Activated CD4-positive, alpha-beta T cell treated with anti-CD3 and anti-CD28 coated beads, Interleukin-2, amount 10 ng/mL, durations not matched to agents 24 days and 14 days (primary cell): ENCODE results near the gene MRPL9. TPM values are rescaled to one million over a fixed set of nuclear protein-coding genes. Genes with fewer than 3 reads are reported as not detected.
"Not testable (repeated sequence)": the region's sequence is repeated elsewhere in the genome, so short reads cannot be mapped to it uniquely, and the experiment has no call there.

Source experiments
- DNase-seq: peaks from one replicate; pipeline ENCODE4 v3.0.0; 2022
- H3K27ac Mint-ChIP-seq: one replicate; pipeline ENCODE4 v1.8.0; 2022; ENCODE audit warnings: mild to moderate bottlenecking, mixed read lengths
- H3K27me3 Mint-ChIP-seq: one replicate; pipeline ENCODE4 v1.8.0; 2022; ENCODE audit warnings: mixed read lengths
- H3K36me3 Mint-ChIP-seq: one replicate; pipeline ENCODE4 v1.8.0; 2022; ENCODE audit warnings: low read depth, mild to moderate bottlenecking, mixed read lengths
- H3K4me1 Mint-ChIP-seq: one replicate; pipeline ENCODE4 v1.8.0; 2021; ENCODE audit warnings: mixed read lengths
- H3K4me3 Mint-ChIP-seq: one replicate; pipeline ENCODE4 v1.8.0; 2022; ENCODE audit warnings: mild to moderate bottlenecking, moderate library complexity, mixed read lengths
- H3K9me3 Mint-ChIP-seq: one replicate; pipeline ENCODE4 v1.8.0; 2021; ENCODE audit warnings: mixed read lengths
- intact Hi-C: fragments of 100-400 bp; cut with micrococcal nuclease; formaldehyde crosslinking; loops from one replicate; pipeline ENCODE4 v1.15.1; 2023
- total RNA-seq: library from RNA; stranded (reverse); gene quantifications from 2 replicates; pipeline ENCODE4 v1.2.3, GENCODE V29; 2022

The MRPL9 gene
- total RNA-seq, 1 donor from 2014 or later, result 136 TPM

DNA sequence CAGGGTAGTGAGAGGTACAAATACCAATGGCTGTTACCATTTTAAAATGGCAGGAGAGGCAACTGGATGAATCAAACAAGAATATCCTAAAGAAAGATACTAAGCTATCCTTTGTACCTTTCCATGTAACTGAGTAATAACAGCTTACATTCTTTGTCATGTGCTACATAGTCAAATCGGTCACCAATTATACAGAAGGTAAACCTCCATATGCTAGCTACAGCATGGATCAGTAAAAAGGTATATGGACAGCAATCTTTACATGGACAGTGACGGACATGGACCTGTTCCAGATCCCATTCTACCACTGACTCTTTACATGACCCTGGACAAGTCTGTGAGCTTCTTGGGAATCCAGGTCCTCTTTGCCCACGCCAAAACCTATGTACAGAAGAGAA is 13.4 kb upstream of the MRPL9 start:
- H3K4me3 Mint-ChIP-seq, result no peak overlapping the region

DNA sequence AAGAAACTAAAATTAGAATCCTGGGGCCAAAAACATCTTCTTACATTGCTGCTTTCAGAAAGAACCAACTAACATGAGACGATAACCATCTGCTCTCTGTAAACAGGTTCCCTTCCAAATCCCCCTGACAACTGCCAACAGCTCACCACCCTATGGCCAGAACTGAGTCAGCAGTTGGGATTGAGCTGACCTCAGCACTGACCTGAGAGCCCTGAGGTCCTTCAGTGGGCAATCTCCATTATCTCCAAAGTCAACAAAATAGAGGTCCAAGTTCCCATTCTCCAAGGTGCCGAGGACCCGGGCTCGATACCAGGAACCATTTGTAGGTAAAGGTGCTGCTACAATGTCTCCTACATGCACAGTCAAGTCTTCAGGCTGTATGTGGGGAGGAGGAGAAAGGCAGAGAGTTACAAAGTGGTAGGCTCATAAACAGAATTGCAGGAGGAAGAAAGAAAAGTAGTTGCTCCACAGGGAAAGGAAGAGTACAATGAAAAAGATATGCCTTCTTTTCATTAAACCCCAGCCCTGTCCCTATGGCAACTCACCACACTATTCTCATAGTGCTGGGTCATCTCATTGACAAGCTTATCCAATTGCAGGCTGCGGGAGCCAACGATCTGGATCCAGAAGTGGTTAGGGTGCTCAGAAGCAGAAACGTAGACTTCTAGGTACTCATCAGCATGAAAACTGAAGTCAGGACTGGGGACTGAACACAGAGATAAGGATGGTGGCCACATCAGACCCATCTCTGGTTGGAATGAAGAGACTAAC is 12.8 kb upstream of the MRPL9 start:
- no peak overlapping the region for H3K27ac Mint-ChIP-seq
- no peak overlapping the region for H3K4me3 Mint-ChIP-seq
- peaks cover 24% of the 10 kb centered on the region for H3K36me3 Mint-ChIP-seq
- H3K4me1 Mint-ChIP-seq, result no peaks in the 10 kb centered on the region
- no peaks in the 10 kb centered on the region for H3K27me3 Mint-ChIP-seq
- no peak for DNase-seq
- intact Hi-C loops, result no loop called here
- no peaks in the 10 kb centered on the region for H3K9me3 Mint-ChIP-seq

More for the DNA sequence above, 13.4 kb upstream of the MRPL9 start:
- no peaks in the 10 kb centered on the region for H3K9me3 Mint-ChIP-seq
- no peak overlapping the region for H3K27ac Mint-ChIP-seq
- DNase-seq, result no peak
- no peaks in the 10 kb centered on the region for H3K27me3 Mint-ChIP-seq
- no peaks in the 10 kb centered on the region for H3K4me1 Mint-ChIP-seq
- intact Hi-C loops, result no loop called here
- peaks cover 28% of the 10 kb centered on the region for H3K36me3 Mint-ChIP-seq

DNA sequence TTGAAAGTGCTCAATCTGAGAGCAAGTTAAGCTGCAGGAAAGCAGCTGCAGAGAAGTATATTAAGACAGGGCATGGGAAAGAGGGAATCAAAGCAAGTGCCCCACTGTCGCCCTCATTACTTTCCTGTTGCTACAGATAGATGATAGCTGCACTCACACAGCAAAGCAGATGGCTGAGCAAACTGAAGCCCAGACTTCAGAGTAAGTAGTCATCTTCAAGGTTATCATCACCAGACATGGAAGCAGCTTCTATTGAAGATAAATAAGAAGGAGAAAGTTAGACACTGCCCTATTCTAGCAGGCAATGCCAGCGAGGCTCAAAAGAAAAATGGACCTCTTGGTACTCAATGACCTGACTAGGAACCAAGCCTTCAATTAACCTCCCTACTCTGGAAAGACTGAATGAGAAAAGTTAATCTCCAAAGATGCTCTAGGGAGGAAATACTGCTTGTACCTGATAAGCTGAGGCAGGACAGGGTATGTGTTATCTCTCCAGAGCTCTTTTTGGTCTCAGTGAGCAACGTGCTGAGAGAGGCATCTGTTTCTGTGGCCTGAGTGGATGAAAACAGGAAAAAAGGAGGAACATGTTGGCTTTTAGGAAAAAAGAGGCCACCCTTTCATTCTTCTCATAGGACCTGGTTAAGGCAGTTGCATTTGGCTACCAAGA is 11.1 kb upstream of the MRPL9 start:
- Mint-ChIP-seq H3K4me3 (no peak overlapping the region), H3K36me3 (peaks cover 20% of the 10 kb centered on the region), H3K27me3 (no peaks in the 10 kb centered on the region), H3K4me1 (no peaks in the 10 kb centered on the region), H3K9me3 (no peaks in the 10 kb centered on the region), H3K27ac (no peak overlapping the region)
- no peak for DNase-seq
- intact Hi-C loops, result no loop called here

DNA sequence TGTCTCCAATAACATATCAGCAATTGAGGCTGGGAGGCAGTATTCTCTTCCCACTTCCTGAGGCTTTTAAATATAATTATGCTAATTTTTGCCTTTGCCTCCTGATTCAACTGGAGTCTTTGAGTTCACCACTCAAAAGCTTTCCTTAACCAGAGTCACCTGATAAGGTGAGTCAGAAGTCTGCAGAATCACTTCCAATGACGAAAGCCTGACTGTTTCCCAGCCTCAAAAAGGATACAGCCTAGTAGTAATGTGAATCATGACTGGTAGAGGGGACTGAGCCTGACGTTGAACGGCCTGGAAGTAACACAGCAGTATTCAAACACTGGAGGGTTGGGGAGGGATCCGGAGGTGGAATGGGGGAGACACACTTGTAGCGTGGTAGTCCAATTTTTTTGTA is 10.4 kb upstream of the MRPL9 start:
- no peaks in the 10 kb centered on the region for H3K27me3 Mint-ChIP-seq
- no peak for DNase-seq
- no peak overlapping the region for H3K4me3 Mint-ChIP-seq
- no peak overlapping the region for H3K27ac Mint-ChIP-seq
- peaks cover 20% of the 10 kb centered on the region for H3K36me3 Mint-ChIP-seq
- H3K4me1 Mint-ChIP-seq, result no peaks in the 10 kb centered on the region
- intact Hi-C loops, result no loop called here
- H3K9me3 Mint-ChIP-seq, result no peaks in the 10 kb centered on the region

DNA sequence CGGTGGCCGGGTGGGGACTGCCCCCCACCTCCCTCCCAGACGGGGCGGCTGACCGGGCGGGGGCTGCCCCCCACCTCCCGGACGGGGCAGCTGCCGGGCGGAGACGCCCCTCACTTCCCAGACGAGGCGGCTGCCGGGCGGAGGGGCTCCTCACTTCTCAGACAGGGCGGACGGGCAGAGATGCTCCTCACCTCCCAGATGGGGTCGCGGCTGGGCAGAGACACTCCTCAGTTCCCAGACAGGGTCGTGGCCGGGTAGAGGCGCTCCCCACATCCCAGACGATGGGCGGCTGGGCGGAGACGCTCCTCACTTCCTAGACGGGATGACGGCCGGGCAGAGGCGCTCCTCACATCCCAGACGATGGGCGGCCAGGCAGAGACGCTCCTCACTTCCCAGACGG is 6.0 kb upstream of the MRPL9 start:
- H3K27ac Mint-ChIP-seq, H3K4me3 Mint-ChIP-seq, DNase-seq, H3K27me3 Mint-ChIP-seq, H3K36me3 Mint-ChIP-seq, H3K9me3 Mint-ChIP-seq, intact Hi-C loops: not testable (repeated sequence)
- H3K4me1 Mint-ChIP-seq, result peaks cover 10% of the 10 kb centered on the region

DNA sequence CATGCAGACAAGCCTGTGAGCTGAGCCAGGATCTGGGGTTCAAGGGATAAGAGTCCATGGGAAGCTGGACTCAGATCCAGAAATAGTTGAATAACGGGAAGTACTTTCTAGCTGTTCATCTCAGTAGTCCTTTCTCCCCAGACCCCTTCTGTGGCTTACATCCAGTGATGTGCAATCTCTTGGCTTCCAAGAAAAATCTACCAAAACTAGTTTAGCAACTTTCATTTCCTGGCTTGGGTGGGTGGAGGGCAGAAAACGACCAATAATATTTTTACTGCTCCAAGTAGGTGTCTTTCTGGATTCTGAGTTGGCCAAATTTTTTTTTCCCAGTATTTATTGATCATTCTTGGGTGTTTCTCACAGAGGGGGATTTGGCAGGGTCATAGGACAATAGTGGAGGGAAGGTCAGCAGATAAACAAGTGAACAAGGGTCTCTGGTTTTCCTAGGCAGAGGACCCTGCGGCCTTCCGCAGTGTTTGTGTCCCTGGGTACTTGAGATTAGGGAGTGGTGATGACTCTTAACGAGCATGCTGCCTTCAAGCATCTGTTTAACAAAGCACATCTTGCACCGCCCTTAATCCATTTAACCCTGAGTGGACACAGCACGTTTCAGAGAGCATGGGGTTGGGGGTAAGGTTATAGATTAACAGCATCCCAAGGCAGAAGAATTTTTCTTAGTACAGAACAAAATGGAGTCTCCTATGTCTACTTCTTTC is 5.2 kb upstream of the MRPL9 start:
- H3K4me3 Mint-ChIP-seq, H3K27ac Mint-ChIP-seq, H3K9me3 Mint-ChIP-seq, H3K36me3 Mint-ChIP-seq, H3K27me3 Mint-ChIP-seq, DNase-seq, intact Hi-C loops: not testable (repeated sequence)
- peaks cover 18% of the 10 kb centered on the region for H3K4me1 Mint-ChIP-seq

DNA sequence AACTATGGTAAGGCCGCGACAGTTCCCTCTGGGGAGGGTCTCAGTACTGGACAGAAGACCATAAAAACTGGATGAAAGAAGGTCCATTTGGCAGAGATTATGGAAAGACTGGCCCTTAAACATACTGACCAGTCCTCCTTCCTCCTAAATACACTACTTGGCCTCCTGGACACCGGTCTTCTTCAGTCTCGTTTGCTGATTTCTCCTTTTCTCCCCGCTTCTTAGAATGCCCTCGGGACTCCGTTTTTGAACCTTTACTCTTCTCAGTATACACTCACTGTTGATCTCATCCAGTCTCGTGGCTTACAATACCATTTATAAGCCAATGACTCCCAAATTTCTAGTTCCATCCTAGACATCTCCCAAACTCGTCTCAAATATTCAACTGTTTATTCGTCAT is 694 bp upstream of the MRPL9 start:
- intact Hi-C loops, result loop anchor here (1.0 kb wide), 2 partner anchors 26 to 75 kb away; partner anchors contain the start of genes C2CD4D and TDRKH
- Mint-ChIP-seq H3K4me1 (peaks cover 25% of the 10 kb centered on the region), H3K27me3 (no peaks in the 10 kb centered on the region), H3K9me3 (no peaks in the 10 kb centered on the region), H3K4me3 (peak overlapping the region; percentile 91), H3K27ac (peak overlapping the region; percentile 90), H3K36me3 (peaks cover 33% of the 10 kb centered on the region)
- DNase-seq, result no peak

DNA sequence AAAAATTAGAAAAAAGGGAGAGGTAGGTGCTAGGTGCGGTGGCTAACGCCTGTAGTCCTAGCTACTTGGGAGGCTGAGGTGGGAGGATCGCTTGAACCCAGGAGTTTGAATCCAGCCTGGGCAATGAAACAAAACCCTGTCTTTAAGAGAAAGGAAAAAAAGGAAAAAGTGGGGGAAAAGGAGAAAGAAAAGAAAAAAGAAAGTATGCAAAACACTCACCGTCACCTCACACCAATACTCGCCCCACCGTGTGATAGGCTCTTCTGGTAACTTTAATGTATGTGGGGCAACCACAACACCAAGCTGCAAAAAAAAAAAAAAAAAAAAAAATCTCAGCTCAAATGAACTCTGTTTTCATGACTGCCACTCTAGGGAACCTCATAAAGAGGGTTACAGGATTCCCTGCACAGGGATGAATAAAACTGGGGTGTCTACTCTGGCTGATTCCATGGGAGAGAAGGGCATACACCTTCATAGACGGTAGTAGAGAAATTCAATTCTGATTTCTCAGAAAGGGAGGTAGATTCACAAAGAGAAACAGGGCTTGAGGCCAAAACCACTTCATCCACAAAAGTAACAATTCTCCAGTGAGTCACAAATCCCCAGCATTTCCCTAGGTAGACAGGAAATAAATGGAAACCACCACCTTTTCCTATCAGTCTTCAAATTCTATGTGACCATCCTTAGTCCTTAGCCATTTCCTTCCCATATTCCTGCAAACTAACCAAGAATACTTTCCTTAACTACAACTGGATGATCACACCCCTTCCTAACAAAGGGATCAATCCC is 2.5 kb downstream of the MRPL9 start:
- intact Hi-C loops, result no loop called here
- no peaks in the 10 kb centered on the region for H3K9me3 Mint-ChIP-seq
- no peak overlapping the region for H3K27ac Mint-ChIP-seq
- H3K4me1 Mint-ChIP-seq, result peaks cover 23% of the 10 kb centered on the region
- H3K36me3 Mint-ChIP-seq, result peaks cover 46% of the 10 kb centered on the region
- no peak overlapping the region for H3K4me3 Mint-ChIP-seq
- H3K27me3 Mint-ChIP-seq, result no peaks in the 10 kb centered on the region
- DNase-seq, result no peak

DNA sequence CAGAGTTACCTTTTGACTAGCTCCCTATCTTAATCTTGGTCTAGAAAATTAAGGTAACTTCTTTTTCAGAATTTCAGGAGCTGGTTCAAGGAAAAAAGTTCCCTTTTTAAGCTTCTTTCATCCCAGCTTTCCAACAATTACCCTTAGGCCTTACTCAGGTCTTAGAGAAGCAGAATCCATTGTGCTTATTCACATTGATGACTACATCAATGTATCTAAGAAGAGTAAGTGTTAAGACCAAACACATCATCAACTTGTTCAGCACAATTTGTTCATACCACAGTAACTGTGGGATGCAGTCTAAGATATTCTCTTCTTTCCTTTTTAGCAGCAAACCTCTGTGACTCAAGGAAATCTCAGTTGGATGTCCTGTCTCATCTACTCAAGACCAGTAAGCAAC is 4.1 kb downstream of the MRPL9 start:
- Mint-ChIP-seq H3K4me3 (no peak overlapping the region), H3K36me3 (peaks cover 48% of the 10 kb centered on the region), H3K4me1 (peaks cover 21% of the 10 kb centered on the region), H3K9me3 (no peaks in the 10 kb centered on the region), H3K27me3 (no peaks in the 10 kb centered on the region), H3K27ac (no peak overlapping the region)
- intact Hi-C loops, result no loop called here
- no peak for DNase-seq

DNA sequence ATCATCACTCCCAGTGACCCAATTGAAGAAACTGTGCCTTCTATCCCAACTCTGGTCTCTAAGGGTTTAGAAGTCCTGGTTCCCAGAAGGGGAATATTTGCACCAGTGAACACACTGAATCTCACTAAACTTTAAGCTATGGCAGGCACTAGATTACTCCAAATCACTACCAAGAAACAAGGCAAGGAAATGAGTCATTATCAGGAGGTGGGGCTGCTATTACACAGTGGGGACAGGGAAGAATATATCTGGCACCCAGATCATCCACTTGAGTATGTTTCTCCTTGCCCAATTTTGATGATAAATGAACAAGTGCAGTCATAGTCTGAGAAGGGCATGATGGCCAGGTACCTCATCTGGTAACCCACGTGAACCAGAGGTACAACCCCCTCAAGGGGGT is 7.0 kb downstream of the MRPL9 start:
- H3K4me3 Mint-ChIP-seq, result no peak overlapping the region
- DNase-seq, result no peak
- H3K4me1 Mint-ChIP-seq, result peaks cover 8% of the 10 kb centered on the region
- intact Hi-C loops, result no loop called here
- peaks cover 34% of the 10 kb centered on the region for H3K36me3 Mint-ChIP-seq
- no peak overlapping the region for H3K27ac Mint-ChIP-seq
- peaks cover 4% of the 10 kb centered on the region for H3K27me3 Mint-ChIP-seq
- no peaks in the 10 kb centered on the region for H3K9me3 Mint-ChIP-seq

DNA sequence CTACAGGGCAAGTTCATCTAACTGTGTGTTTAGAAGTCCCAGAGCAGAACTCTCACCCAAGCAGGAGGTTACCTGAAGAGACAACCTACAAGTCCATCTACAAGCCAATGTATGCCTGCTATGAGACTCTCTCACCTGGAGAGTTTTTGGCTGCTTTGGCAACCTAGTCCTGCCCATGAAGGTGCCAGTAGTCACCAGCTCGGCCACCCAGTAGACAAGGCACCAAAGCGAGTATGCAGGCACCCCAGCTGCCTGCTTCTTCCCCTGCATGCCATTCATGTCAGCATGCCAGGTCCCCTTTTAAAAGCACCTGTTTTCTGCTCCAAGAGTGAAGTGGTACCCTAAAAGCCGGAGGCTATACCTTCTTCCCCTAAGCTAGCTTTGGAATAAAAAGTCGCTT is 21.8 kb downstream of the MRPL9 start:
- Mint-ChIP-seq H3K4me3 (no peak overlapping the region), H3K36me3 (peaks cover 2% of the 10 kb centered on the region), H3K9me3 (peaks cover 7% of the 10 kb centered on the region), H3K4me1 (peaks cover 5% of the 10 kb centered on the region), H3K27me3 (peaks cover 27% of the 10 kb centered on the region), H3K27ac (no peak overlapping the region)
- intact Hi-C loops, result loop anchor here (5.0 kb wide), 1 partner anchor 61 kb away; no protein-coding TSS in a partner anchor
- no peak for DNase-seq

DNA sequence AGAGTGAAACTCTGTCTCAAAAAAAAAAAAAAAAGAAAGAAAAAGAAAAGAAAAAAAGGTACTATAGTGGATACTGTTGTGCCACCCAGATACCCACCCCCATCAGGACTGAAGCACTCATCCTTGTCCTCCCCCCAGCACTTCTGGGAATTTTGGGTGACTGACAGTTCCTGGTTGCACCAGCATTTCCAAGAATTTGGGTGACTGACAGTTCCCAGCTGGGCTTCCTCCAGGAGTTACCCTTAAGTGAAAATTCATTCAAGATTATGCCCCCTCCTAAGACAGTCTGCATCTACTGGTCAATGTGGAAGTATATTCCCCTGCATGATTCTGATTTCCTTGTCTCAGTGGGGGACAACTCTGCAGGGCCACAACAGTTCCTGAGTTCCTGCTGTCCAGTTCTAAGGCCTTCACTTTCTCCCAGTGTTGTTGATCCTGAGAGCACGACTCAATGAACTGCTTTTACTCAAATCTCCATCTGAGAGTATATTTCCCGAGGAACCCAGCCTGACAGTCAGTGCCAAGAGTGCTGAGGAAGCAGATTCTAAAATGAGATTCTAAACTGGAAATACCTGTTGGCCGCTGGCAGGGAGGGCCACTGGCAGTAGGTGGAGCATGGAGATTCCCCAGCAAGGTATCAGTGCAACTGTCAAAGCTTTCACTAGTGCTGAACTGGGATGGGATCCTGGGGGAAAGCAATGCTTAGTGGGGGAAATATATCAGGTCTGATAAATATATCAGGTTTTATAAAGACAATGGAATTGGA is 23.5 kb downstream of the MRPL9 start:
- Mint-ChIP-seq H3K27me3 (peaks cover 19% of the 10 kb centered on the region), H3K4me3 (no peak overlapping the region), H3K27ac (no peak overlapping the region), H3K9me3 (peaks cover 7% of the 10 kb centered on the region), H3K4me1 (peaks cover 8% of the 10 kb centered on the region), H3K36me3 (peaks cover 2% of the 10 kb centered on the region)
- no peak for DNase-seq
- intact Hi-C loops, result loop anchor here (5.0 kb wide), 1 partner anchor 63 kb away; no protein-coding TSS in a partner anchor

DNA sequence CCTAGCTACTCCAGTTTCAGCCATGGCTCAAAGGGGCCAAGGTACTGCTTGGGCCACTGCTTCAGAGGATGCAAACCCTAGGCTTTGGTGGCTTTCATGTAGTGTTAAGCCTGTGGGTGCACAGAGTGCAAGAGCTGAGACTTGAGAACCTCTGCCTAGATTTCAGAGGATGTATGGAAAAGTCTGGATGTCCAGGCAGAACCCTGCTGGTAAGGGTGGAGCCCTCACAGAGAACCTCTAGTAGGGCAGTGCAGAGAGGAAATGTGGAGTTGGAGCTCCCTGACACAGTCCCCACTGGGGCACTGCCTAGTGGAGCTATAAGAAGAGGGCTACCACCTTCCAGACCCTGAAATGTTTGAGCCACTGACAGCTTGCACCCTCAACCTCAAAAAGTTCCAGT is 25.8 kb downstream of the MRPL9 start:
- no peak for DNase-seq
- no peak overlapping the region for H3K27ac Mint-ChIP-seq
- H3K4me3 Mint-ChIP-seq, result no peak overlapping the region
- H3K36me3 Mint-ChIP-seq, result peaks cover 2% of the 10 kb centered on the region
- H3K27me3 Mint-ChIP-seq, result peaks cover 7% of the 10 kb centered on the region
- H3K9me3 Mint-ChIP-seq, result peaks cover 7% of the 10 kb centered on the region
- peaks cover 8% of the 10 kb centered on the region for H3K4me1 Mint-ChIP-seq
- intact Hi-C loops, result no loop called here
